SH-SY5Y (cell line): ENCODE results near the gene TNFRSF1A.

Source experiments
- GATA2 ChIP-seq: IDR thresholded peaks from 2 replicates; pipeline ENCODE4 v1.6.1; 2011; ENCODE audit warnings: mild to moderate bottlenecking, low read depth, low read length
- GATA3 ChIP-seq: IDR thresholded peaks from 2 replicates; pipeline ENCODE4 v1.6.1; 2011; ENCODE audit warnings: low read depth, mild to moderate bottlenecking, low read length, moderate library complexity

- TF ChIP-seq GATA2 = no peak
- TF ChIP-seq GATA3 = no peak
Observed at GRCh38 chr12:6391013-6391412, 49.1 kb upstream of the TNFRSF1A start.
